AG09319 (cell line): ENCODE measurements around the gene CD320.
"Not testable (repeated sequence)": the region's sequence is repeated elsewhere in the genome, so short reads cannot be mapped to it uniquely, and the experiment has no call there.

Source experiments
- DNase-seq: peaks from one replicate; pipeline ENCODE4 v3.0.0-alpha.2; 2010; ENCODE audit warnings: low read depth; ENCODE audit errors: extremely low read depth
- TF ChIP-seq, protein P1 (sequence below): IDR thresholded peaks from 2 replicates; pipeline ENCODE4 v1.5.1; 2011; ENCODE audit warnings: low read depth, mild to moderate bottlenecking, inconsistent platforms, low read length, moderate library complexity

The CD320 gene

DNA sequence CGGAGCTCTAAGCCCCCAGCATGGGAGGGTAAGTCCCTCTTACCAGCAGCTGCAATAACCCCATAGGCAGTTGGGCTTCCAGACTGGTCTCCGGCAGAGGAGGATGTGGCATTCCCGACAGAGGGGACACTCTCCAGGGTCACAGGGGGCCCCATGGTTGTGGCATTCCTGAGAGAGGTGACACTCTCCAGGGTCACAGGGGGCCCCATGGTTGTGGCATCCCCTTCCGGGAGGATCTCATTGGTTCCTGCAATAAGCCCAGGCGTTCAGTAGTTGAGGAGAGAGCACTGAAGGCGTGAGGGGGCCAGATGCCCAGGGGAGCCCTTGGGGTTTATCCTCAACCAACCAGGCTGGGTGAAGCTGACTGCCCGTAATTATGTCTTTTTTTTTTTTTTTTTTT is 5.4 kb downstream of the CD320 start:
- no peak for DNase-seq
- TF ChIP-seq, protein P1, sequence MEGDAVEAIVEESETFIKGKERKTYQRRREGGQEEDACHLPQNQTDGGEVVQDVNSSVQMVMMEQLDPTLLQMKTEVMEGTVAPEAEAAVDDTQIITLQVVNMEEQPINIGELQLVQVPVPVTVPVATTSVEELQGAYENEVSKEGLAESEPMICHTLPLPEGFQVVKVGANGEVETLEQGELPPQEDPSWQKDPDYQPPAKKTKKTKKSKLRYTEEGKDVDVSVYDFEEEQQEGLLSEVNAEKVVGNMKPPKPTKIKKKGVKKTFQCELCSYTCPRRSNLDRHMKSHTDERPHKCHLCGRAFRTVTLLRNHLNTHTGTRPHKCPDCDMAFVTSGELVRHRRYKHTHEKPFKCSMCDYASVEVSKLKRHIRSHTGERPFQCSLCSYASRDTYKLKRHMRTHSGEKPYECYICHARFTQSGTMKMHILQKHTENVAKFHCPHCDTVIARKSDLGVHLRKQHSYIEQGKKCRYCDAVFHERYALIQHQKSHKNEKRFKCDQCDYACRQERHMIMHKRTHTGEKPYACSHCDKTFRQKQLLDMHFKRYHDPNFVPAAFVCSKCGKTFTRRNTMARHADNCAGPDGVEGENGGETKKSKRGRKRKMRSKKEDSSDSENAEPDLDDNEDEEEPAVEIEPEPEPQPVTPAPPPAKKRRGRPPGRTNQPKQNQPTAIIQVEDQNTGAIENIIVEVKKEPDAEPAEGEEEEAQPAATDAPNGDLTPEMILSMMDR = no peak

DNA sequence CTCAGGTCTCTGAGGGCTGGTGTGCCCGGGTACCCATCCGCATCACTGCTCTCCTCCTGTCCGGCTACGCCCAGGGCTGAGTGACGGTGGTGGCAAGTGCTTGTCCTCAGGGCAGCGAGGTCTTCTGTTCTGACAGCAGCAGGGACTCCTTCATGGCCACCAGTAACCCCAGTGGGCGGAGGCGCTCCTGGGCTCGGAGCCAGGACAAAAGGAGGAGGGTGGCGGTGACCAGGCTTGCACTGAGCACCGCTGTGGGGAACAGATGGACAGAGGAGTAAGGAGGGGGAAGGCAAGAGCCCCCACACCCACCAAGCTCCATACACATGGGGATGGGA is 5.8 kb downstream of the CD320 start:
- DNase-seq = no peak
- TF ChIP-seq, protein P1 = no peak

DNA sequence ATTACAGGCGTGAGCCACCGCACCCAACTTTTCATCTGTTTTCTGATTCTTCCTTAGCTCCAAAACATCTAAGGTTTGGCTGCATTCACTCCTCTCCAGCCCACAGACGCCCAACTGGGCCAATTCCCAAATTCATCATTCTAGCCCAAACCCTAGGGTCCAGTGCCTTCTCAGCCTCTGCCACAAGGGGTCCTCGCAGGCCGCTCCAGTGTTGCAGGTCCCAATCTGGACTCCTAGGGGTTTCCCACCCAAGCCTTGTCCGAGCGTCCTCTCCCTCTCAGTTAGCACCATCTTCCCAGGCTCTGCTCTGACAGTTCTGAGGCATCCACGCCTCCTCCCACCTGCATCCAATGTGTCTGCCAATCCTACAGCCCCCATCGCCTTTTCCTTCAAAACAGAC is 16.8 kb downstream of the CD320 start:
- not testable (repeated sequence) for DNase-seq

DNA sequence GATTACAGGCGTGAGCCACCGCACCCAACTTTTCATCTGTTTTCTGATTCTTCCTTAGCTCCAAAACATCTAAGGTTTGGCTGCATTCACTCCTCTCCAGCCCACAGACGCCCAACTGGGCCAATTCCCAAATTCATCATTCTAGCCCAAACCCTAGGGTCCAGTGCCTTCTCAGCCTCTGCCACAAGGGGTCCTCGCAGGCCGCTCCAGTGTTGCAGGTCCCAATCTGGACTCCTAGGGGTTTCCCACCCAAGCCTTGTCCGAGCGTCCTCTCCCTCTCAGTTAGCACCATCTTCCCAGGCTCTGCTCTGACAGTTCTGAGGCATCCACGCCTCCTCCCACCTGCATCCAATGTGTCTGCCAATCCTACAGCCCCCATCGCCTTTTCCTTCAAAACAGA is 31.6 kb downstream of the CD320 start:
- DNase-seq = not testable (repeated sequence)

DNA sequence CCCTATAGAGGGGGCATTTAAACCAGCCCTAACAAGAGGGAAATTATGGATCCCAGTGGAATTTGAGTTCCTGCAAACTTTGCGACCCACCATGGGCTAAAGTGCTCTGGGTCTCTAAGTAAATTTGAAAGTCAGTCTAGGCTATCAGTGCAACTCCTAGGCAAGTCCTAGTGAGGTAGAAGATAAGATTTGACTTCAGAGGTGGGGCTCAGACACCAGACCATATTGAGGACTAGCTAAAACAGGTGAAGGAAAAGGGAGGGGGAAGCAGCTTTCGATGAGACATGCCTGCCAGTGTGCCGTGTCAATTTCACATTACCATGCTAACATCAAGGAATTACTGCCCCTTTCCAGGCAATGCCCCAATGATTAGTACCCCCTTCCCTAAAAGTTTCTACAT is 38.4 kb downstream of the CD320 start:
- DNase-seq = no peak
- TF ChIP-seq, protein P1 = no peak

DNA sequence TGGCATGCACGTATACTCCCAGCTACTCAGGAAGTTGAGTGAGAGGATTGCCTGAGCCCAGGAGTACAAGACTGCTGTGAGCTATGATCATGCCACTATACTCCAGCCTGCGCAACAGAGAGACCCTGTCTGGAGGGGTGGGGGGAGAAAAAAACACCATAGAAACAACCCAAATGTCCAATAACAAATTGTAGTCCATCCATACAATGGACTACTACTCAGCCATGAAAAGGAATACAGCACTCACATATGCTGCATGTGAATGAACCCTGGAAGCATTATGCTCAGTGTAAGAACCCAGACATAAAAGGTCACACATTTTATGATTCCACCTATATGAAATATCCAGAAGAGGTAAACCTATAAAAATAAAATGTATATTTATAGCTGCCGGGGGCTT is 42.3 kb downstream of the CD320 start:
- no peak for DNase-seq
- TF ChIP-seq, protein P1 = no peak

DNA sequence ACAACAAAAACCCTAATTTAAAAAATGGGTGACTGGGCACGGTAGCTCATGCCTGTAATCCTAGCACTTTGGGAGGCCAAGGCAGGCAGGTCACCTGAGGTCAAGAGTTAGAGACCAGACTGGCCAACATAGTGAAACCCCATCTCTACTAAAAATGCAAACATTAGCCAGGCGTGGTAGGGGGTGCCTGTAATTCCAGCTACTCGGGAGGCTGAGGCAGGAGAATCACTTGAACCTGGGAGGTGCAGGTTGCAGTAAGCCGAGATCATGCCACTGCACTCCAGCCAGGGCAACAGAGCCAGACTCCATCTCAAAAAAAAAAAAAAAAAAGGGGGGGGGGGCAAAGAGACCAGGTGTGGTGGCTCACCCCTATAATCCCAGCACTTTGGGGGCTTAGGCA is 43.9 kb downstream of the CD320 start:
- DNase-seq = not testable (repeated sequence)

DNA sequence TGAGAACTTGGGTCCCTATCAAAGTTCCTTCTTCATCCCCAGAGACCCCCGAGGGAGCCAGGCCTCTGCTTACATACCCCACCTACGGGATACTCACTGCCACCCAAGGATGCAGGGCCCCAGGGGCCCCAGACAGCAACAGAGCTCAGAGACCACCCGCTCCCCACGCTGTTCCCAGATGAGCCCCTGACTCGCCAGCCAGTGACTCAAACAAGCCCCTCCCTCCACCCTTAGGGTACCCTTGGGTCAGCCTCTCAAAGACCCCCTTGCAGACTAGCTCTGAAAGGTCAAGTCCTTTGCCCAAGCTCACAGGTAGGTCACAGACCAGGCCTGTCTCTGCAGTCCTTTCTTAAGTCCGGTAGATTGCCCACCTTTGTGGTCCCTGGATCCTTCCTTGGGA is 45.7 kb downstream of the CD320 start:
- DNase-seq = no peak
- TF ChIP-seq, protein P1 = no peak

DNA sequence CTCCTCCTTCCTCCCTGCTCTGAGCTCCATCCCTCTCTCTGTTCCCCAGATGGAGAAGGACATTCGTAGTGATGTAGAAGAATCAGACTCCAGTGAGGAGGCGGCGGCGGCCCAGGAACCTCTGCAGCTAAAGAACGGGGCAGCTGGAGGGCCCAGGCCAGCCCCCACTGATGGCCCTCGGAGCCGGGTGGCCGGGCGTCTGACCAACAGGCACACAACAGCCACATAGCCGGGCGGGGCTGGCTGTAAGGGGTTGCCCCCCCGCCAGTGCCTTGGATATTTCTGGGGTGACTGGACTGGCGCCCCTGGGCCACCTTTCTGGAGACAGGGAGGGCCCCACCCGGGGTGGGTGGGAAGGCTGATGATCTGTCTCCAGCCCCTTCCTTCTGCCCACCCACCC is 46.3 kb downstream of the CD320 start:
- DNase-seq = no peak
- TF ChIP-seq, protein P1 = no peak
